ENCODE measurements around the gene IGHMBP2.

DNA sequence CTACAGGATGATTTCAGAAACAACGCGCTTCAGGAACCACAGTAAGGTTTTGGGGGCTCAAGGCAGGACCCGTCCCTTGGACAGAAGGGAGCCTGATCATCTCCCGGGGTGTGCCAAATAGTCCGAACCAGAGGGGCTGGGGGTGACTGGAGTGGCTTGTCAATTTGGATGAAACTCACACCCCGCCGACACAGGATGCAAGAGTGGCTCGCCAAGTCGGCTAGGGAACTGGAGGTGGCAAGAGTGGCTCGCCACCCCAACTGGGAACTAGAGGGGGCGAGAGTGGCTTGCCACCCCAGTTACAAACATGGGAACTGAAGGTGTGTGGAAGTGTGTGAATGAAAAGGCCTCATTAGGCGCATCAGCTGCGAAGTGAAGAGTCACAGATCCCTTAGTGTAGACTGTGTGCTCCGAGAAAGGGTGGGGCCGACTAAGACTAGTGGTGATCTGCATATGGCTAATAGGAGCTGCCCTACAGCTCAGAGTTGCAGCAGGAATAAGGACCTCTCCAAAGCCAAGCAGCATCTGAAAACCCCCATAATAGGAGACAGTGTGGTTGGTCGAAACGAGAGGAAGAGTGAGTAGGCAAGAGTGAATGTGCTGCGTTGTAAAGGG, 35.4 kb upstream of the IGHMBP2 start:
- no peak for TF ChIP-seq EZH2 (IDR thresholded peaks at IDR 0.05; ENCODE audit: borderline replicate concordance, low read depth, low read length, severe bottlenecking)
- TF ChIP-seq, protein P1, sequence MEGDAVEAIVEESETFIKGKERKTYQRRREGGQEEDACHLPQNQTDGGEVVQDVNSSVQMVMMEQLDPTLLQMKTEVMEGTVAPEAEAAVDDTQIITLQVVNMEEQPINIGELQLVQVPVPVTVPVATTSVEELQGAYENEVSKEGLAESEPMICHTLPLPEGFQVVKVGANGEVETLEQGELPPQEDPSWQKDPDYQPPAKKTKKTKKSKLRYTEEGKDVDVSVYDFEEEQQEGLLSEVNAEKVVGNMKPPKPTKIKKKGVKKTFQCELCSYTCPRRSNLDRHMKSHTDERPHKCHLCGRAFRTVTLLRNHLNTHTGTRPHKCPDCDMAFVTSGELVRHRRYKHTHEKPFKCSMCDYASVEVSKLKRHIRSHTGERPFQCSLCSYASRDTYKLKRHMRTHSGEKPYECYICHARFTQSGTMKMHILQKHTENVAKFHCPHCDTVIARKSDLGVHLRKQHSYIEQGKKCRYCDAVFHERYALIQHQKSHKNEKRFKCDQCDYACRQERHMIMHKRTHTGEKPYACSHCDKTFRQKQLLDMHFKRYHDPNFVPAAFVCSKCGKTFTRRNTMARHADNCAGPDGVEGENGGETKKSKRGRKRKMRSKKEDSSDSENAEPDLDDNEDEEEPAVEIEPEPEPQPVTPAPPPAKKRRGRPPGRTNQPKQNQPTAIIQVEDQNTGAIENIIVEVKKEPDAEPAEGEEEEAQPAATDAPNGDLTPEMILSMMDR (IDR thresholded peaks at IDR 0.05; ENCODE audit: borderline replicate concordance, extremely low read depth, low read length, poor library complexity, severe bottlenecking) = no peak

Data from DND-41 (cell line).